WTC11 (cell line): ENCODE measurements around the gene ENO2. TPM values are rescaled to one million over a fixed set of nuclear protein-coding genes. Genes with fewer than 3 reads are reported as not detected.

Experiments used
- ATAC-seq: fragments of 200-7000 bp; cut with Tn5 transposase; 2 replicates; pipeline ENCODE4 v1.10.0; 2021; ENCODE audit warnings: mild to moderate bottlenecking, moderate library complexity
- CTCF ChIA-PET: fragments of 300-600 bp; sonication (Branson Sonifier 250); formaldehyde crosslinking; loops from one replicate; lab custom pipeline; 2021; ENCODE audit warnings: antibody characterized with exemption; lab: Charles Lee
- POLR2A ChIA-PET: fragments of 350-600 bp; sonication (Branson Sonifier 250); formaldehyde crosslinking; loops from one replicate; lab custom pipeline; 2021; ENCODE audit warnings: antibody characterized with exemption; lab: Charles Lee
- DNase-seq: peaks from one replicate; pipeline ENCODE4 v3.0.0; 2021; ENCODE audit warnings: low spot score
- H3K27ac Mint-ChIP-seq: 2 replicates; pipeline ENCODE4 v1.8.0; 2021; ENCODE audit warnings: mixed read lengths
- H3K27me3 Mint-ChIP-seq: 2 replicates; pipeline ENCODE4 v1.8.0; 2021; ENCODE audit warnings: low read depth, mild to moderate bottlenecking, moderate library complexity, mixed read lengths
- H3K36me3 Mint-ChIP-seq: 2 replicates; pipeline ENCODE4 v1.8.0; 2021; ENCODE audit warnings: mixed read lengths
- H3K4me1 Mint-ChIP-seq: 2 replicates; pipeline ENCODE4 v1.8.0; 2022; ENCODE audit warnings: mixed read lengths
- H3K4me3 Mint-ChIP-seq: 2 replicates; pipeline ENCODE4 v1.8.0; 2021; ENCODE audit warnings: mild to moderate bottlenecking, moderate library complexity, mixed read lengths
- H3K9me3 Mint-ChIP-seq: 2 replicates; pipeline ENCODE4 v1.8.0; 2021; ENCODE audit warnings: mixed read lengths
- ATF1 ChIP-seq: sonication (generic); formaldehyde crosslinking; IDR thresholded peaks from 2 replicates; pipeline ENCODE4 v1.8.1; 2023; ENCODE audit warnings: mild to moderate bottlenecking, moderate library complexity, missing genetic modification reagents
- ELF4 ChIP-seq: sonication (generic); formaldehyde crosslinking; IDR thresholded peaks from 2 replicates; pipeline ENCODE4 v1.8.1; 2022; ENCODE audit warnings: low read depth, mild to moderate bottlenecking, moderate library complexity, missing genetic modification reagents
- EMX1 ChIP-seq: fragments of 250-450 bp; sonication (Bioruptor Pico); IDR thresholded peaks from 2 replicates; pipeline ENCODE4 v1.8.0; 2021; ENCODE audit warnings: mild to moderate bottlenecking
- ESRRA ChIP-seq: sonication (generic); formaldehyde crosslinking; IDR thresholded peaks from 2 replicates; pipeline ENCODE4 v1.8.1; 2022; ENCODE audit warnings: mild to moderate bottlenecking, missing genetic modification reagents, borderline replicate concordance
- FOXK1 ChIP-seq: sonication (generic); formaldehyde crosslinking; IDR thresholded peaks from 2 replicates; pipeline ENCODE4 v1.8.0; 2022; ENCODE audit warnings: mild to moderate bottlenecking, moderate library complexity, missing genetic modification reagents
- IRF2 ChIP-seq: sonication (generic); formaldehyde crosslinking; IDR thresholded peaks from 2 replicates; pipeline ENCODE4 v1.8.0; 2022; ENCODE audit warnings: low read depth, missing genetic modification reagents, borderline replicate concordance
- JAZF1 ChIP-seq: fragments of 250-450 bp; sonication (Bioruptor Pico); IDR thresholded peaks from 2 replicates; pipeline ENCODE4 v1.9.0; 2021; ENCODE audit warnings: moderate library complexity, mild to moderate bottlenecking, inconsistent platforms
- JUN ChIP-seq: sonication (generic); formaldehyde crosslinking; IDR thresholded peaks from 2 replicates; pipeline ENCODE4 v1.8.0; 2023; ENCODE audit warnings: mild to moderate bottlenecking, missing genetic modification reagents
- KAT7 ChIP-seq: sonication (generic); formaldehyde crosslinking; IDR thresholded peaks from 2 replicates; pipeline ENCODE4 v1.8.1; 2023; ENCODE audit warnings: missing genetic modification reagents, mild to moderate bottlenecking, borderline replicate concordance
- NFATC4 ChIP-seq: fragments of 250-450 bp; sonication (Bioruptor Pico); IDR thresholded peaks from 2 replicates; pipeline ENCODE4 v1.9.0; 2021; ENCODE audit warnings: mild to moderate bottlenecking
- SP1 ChIP-seq: sonication (generic); formaldehyde crosslinking; conservative IDR thresholded peaks from 2 replicates; pipeline ENCODE4 v1.8.1; 2022; ENCODE audit warnings: missing genetic modification reagents
- TCF7 ChIP-seq: sonication (generic); formaldehyde crosslinking; IDR thresholded peaks from 2 replicates; pipeline ENCODE4 v1.8.0; 2022; ENCODE audit warnings: mild to moderate bottlenecking, low read depth, missing genetic modification reagents, moderate library complexity
- ZNF121 ChIP-seq: sonication (generic); formaldehyde crosslinking; IDR thresholded peaks from 2 replicates; pipeline ENCODE4 v1.8.0; 2023; ENCODE audit warnings: missing genetic modification reagents
- ZNF138 ChIP-seq: sonication (generic); formaldehyde crosslinking; conservative IDR thresholded peaks from 2 replicates; pipeline ENCODE4 v1.8.1; 2022; ENCODE audit warnings: mild to moderate bottlenecking, moderate library complexity, missing genetic modification reagents
- ZNF263 ChIP-seq: sonication (generic); formaldehyde crosslinking; IDR thresholded peaks from 2 replicates; pipeline ENCODE4 v1.8.1; 2022; ENCODE audit warnings: low read depth, mild to moderate bottlenecking, moderate library complexity, missing genetic modification reagents
- ZNF671 ChIP-seq: fragments of 250-450 bp; sonication (Bioruptor Pico); IDR thresholded peaks from 2 replicates; pipeline ENCODE4 v1.8.0; 2021; ENCODE audit warnings: mild to moderate bottlenecking
- total RNA-seq: library from RNA; stranded (reverse); gene quantifications from 3 replicates; pipeline ENCODE4 v1.2.3, GENCODE V29; 2021
- TF ChIP-seq, protein P1 (sequence below): sonication (generic); formaldehyde crosslinking; IDR thresholded peaks from 2 replicates; pipeline ENCODE4 v1.8.1; 2022; ENCODE audit warnings: mild to moderate bottlenecking, moderate library complexity, missing genetic modification reagents
- TF ChIP-seq, protein P2 (sequence below): sonication (generic); formaldehyde crosslinking; IDR thresholded peaks from 2 replicates; pipeline ENCODE4 v1.8.1; 2022; ENCODE audit warnings: missing genetic modification reagents, borderline replicate concordance
- TF ChIP-seq, protein P3 (sequence below): sonication (generic); formaldehyde crosslinking; IDR thresholded peaks from 2 replicates; pipeline ENCODE4 v1.8.0; 2022; ENCODE audit warnings: mild to moderate bottlenecking, missing genetic modification reagents
- TF ChIP-seq, protein P4 (sequence below): sonication (generic); formaldehyde crosslinking; IDR thresholded peaks from 2 replicates; pipeline ENCODE4 v1.8.0; 2023; ENCODE audit warnings: missing genetic modification reagents, mild to moderate bottlenecking, borderline replicate concordance

Gene ENO2
- total RNA-seq, 1 experiment from 2014 or later: 118 TPM

DNA sequence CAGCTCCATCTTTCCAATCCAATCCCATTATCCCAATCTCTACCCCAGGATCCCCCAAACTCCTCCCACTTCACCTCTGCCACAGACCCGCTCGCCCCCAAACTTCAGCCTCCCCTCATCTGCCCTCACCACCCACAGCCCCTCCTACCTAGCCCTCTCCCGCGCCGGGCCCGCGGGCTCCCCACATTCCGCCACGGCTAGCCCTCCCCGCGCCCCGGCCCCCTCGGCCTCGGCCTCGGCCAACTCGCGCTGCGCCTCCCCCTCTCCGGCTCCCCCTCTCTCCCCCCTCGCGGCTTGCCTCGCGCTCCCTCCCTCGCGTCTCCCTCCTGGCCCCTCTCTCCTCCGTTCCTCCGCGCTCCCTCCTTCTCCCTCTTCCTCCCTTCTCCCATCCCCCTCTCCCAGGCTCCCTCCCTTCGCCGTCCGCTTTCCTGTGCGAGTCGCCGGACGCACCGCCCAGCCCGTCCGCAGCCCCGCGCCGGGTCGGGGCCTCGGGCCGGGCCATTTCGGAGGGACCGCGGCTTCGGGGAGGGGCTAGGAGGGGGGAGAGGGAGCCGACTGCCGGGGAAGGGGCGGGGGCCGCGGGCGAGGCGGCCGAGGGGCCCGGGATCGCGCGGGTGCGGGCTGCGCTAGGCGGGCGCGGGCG, 13.1 kb downstream of the ENO2 start, which contains the start of gene ATN1 (continued):
- TF ChIP-seq ESRRA (CRISPR knock-in tag): no peak
- TF ChIP-seq, protein P1, sequence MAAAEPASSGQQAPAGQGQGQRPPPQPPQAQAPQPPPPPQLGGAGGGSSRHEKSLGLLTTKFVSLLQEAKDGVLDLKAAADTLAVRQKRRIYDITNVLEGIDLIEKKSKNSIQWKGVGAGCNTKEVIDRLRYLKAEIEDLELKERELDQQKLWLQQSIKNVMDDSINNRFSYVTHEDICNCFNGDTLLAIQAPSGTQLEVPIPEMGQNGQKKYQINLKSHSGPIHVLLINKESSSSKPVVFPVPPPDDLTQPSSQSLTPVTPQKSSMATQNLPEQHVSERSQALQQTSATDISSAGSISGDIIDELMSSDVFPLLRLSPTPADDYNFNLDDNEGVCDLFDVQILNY (CRISPR knock-in tag): no peak
- no peak for TF ChIP-seq IRF2 (CRISPR knock-in tag)
- TF ChIP-seq, protein P2, sequence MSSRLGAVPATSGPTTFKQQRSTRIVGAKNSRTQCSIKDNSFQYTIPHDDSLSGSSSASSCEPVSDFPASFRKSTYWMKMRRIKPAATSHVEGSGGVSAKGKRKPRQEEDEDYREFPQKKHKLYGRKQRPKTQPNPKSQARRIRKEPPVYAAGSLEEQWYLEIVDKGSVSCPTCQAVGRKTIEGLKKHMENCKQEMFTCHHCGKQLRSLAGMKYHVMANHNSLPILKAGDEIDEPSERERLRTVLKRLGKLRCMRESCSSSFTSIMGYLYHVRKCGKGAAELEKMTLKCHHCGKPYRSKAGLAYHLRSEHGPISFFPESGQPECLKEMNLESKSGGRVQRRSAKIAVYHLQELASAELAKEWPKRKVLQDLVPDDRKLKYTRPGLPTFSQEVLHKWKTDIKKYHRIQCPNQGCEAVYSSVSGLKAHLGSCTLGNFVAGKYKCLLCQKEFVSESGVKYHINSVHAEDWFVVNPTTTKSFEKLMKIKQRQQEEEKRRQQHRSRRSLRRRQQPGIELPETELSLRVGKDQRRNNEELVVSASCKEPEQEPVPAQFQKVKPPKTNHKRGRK (CRISPR knock-in tag): no peak
- TF ChIP-seq ZNF138 (CRISPR knock-in tag): no peak
- TF ChIP-seq TCF7 (CRISPR knock-in tag): 0 out of 2 replicates have a peak, but pooled peaks have one; percentile 27
- no peak for TF ChIP-seq ZNF671 (CRISPR knock-in tag)
- TF ChIP-seq ZNF263 (CRISPR knock-in tag): no peak
- peak; percentile 98; the same call in 1 of the 2 replicates for TF ChIP-seq KAT7 (CRISPR knock-in tag)
- TF ChIP-seq SP1 (CRISPR knock-in tag): peak; percentile 61; the same call in 1 of the 2 replicates
- TF ChIP-seq ATF1 (CRISPR knock-in tag): no peak
- TF ChIP-seq NFATC4 (CRISPR knock-in tag): no peak

DNA sequence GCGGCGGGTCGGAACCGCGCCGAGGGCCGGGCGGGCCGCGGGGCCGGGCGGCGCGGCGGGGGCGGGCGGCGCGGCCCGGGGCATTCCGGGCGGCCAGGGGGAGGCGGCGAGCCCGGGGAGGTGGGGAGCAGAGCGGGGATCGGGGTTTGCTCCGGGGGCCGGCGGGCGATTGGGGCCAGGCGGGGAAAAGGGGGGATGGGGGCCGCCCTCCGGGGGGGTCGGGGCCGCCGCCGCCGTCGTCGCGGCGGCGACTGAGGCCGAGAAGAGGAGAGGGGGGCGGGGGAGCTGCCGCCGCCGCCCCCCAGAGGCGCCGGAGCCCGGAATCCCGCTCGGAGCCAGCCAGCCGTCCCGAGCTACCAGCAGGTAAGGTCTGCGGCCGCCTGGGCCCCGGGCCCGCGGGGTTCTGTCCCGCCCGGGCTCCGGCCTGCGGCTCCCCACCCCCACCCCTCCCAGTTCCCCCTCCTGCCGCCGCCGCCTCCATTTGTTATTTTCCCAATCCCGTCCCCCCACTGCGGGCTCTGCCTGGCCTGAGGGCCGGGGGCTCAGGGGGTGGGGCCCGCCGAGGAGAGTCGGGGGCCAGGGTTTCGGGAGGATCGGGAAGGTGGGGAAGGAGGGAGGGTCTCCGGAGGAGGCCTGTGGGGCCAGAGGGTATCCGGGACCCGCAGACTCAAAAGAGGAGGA, 13.8 kb downstream of the ENO2 start:
- H3K9me3 Mint-ChIP-seq: no peaks in the 10 kb centered on the region
- ChIA-PET POLR2A (interaction anchor here (1.0 to 2.0 kb wide), 3 partner anchors 10 to 60 kb away, joined by 3 to 7 read pairs (median 4); no protein-coding TSS in a partner anchor), CTCF (interaction anchor here (0.9 to 6.6 kb wide), 5 partner anchors 9 to 59 kb away, joined by 3 to 93 read pairs (median 9); partner anchors contain the start of genes C12orf57 and RNU7-1)
- peak overlapping the region; percentile 94 for H3K4me3 Mint-ChIP-seq
- peak overlapping the region; percentile 75; the same call in 1 of the 2 replicates for H3K27ac Mint-ChIP-seq
- peaks cover 8% of the 10 kb centered on the region for H3K36me3 Mint-ChIP-seq
- no peaks in the 10 kb centered on the region for H3K27me3 Mint-ChIP-seq
- ATAC-seq (no peak), DNase-seq (no peak)
- TF ChIP-seq, protein P3, sequence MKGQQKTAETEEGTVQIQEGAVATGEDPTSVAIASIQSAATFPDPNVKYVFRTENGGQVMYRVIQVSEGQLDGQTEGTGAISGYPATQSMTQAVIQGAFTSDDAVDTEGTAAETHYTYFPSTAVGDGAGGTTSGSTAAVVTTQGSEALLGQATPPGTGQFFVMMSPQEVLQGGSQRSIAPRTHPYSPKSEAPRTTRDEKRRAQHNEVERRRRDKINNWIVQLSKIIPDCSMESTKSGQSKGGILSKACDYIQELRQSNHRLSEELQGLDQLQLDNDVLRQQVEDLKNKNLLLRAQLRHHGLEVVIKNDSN (CRISPR knock-in tag): no peak
- no peak for TF ChIP-seq ZNF121 (CRISPR knock-in tag)
- no peak for TF ChIP-seq JAZF1 (CRISPR knock-in tag)
- TF ChIP-seq, protein P1 (CRISPR knock-in tag): no peak
- TF ChIP-seq ELF4: no peak
- no peak for TF ChIP-seq JUN
- no peak for TF ChIP-seq EMX1
- TF ChIP-seq FOXK1 (CRISPR knock-in tag): no peak
- TF ChIP-seq, protein P4, sequence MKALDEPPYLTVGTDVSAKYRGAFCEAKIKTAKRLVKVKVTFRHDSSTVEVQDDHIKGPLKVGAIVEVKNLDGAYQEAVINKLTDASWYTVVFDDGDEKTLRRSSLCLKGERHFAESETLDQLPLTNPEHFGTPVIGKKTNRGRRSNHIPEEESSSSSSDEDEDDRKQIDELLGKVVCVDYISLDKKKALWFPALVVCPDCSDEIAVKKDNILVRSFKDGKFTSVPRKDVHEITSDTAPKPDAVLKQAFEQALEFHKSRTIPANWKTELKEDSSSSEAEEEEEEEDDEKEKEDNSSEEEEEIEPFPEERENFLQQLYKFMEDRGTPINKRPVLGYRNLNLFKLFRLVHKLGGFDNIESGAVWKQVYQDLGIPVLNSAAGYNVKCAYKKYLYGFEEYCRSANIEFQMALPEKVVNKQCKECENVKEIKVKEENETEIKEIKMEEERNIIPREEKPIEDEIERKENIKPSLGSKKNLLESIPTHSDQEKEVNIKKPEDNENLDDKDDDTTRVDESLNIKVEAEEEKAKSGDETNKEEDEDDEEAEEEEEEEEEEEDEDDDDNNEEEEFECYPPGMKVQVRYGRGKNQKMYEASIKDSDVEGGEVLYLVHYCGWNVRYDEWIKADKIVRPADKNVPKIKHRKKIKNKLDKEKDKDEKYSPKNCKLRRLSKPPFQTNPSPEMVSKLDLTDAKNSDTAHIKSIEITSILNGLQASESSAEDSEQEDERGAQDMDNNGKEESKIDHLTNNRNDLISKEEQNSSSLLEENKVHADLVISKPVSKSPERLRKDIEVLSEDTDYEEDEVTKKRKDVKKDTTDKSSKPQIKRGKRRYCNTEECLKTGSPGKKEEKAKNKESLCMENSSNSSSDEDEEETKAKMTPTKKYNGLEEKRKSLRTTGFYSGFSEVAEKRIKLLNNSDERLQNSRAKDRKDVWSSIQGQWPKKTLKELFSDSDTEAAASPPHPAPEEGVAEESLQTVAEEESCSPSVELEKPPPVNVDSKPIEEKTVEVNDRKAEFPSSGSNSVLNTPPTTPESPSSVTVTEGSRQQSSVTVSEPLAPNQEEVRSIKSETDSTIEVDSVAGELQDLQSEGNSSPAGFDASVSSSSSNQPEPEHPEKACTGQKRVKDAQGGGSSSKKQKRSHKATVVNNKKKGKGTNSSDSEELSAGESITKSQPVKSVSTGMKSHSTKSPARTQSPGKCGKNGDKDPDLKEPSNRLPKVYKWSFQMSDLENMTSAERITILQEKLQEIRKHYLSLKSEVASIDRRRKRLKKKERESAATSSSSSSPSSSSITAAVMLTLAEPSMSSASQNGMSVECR: no peak
- peaks cover 58% of the 10 kb centered on the region for H3K4me1 Mint-ChIP-seq
